ENCODE measurements around the gene TLX2.

DNA sequence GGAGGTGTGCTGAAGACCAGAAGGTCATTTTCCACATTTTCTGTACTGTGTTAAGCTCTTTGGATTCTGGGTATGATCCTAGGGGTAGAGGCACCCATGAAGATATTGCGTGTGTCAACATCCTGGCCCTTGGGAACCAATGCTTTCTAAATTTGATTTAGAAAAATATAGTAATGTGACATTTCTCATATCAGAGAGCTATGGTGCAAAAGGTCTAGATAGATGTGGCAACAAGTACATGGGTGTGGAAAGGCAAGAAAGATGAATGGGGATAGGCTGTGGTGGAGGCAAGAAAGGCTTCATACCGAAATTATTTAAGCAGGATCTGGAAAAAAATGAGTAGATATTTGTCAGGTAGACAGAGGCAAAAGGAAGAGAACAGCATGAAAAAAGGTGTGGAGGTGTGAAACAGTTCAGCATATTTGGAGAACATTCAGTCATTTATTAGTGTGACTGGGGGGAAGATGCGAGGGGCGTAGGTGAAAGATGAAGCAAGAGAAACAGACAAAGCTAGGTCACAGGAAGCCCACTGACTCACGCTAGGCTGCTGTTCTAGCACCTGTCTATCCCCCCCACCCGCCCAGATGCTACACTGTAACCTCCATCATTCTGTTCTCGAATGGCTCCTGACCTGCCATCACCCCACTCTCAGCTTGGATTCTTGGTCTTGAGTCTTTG, 52.0 kb downstream of the TLX2 start:
- TF ChIP-seq, protein P1, sequence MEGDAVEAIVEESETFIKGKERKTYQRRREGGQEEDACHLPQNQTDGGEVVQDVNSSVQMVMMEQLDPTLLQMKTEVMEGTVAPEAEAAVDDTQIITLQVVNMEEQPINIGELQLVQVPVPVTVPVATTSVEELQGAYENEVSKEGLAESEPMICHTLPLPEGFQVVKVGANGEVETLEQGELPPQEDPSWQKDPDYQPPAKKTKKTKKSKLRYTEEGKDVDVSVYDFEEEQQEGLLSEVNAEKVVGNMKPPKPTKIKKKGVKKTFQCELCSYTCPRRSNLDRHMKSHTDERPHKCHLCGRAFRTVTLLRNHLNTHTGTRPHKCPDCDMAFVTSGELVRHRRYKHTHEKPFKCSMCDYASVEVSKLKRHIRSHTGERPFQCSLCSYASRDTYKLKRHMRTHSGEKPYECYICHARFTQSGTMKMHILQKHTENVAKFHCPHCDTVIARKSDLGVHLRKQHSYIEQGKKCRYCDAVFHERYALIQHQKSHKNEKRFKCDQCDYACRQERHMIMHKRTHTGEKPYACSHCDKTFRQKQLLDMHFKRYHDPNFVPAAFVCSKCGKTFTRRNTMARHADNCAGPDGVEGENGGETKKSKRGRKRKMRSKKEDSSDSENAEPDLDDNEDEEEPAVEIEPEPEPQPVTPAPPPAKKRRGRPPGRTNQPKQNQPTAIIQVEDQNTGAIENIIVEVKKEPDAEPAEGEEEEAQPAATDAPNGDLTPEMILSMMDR (IDR thresholded peaks at IDR 0.05), result no peak
- TF ChIP-seq POLR2AphosphoS5 (IDR thresholded peaks at IDR 0.05) (no peak), POLR2A (IDR thresholded peaks at IDR 0.05) (no peak), EP300 (IDR thresholded peaks at IDR 0.05) (no peak)

Data from sigmoid colon (tissue), 4 donors.